Measurements from ENCODE around the gene EHMT1.

GRCh38 chr9:137865581-137866145 lies 246.9 kb downstream of the EHMT1 start:
- TF ChIP-seq POLR2AphosphoS5 (IDR thresholded peaks at IDR 0.05; ENCODE audit: low read depth, low read length), result no peak
- no peak for TF ChIP-seq REST (IDR thresholded peaks at IDR 0.05; ENCODE audit: insufficient read depth in 1 of 2, low read depth in 2 of 2, low read length in 2 of 2)
- TF ChIP-seq TAF1 (IDR thresholded peaks at IDR 0.05; ENCODE audit: borderline replicate concordance, insufficient read depth, low read length), result no peak
- no peak for TF ChIP-seq SIN3A (IDR thresholded peaks at IDR 0.05; ENCODE audit: borderline replicate concordance, insufficient read depth, low read length)
